Retinal pigment epithelial cell (primary cell): ENCODE data around the gene TAF4B.
A peak's percentile ranks its signal among the peaks of the same experiment; 100 is the strongest.

Experiments
- DNase-seq: peaks from one replicate; pipeline ENCODE4 v3.0.0-alpha.2; 2010; ENCODE audit warnings: low read depth
- H3K4me3 ChIP-seq: 2 replicates; pipeline ENCODE4 v1.5.1; 2011; ENCODE audit warnings: mild to moderate bottlenecking, low read length, control low read depth, moderate library complexity
- TF ChIP-seq, protein P1 (sequence below): conservative IDR thresholded peaks from 2 replicates; pipeline ENCODE4 v1.5.1; 2011; ENCODE audit warnings: low read depth, low read length, control low read depth, inconsistent platforms

TAF4B gene

GRCh38 chr18:26226229-26227050 is at the start of gene TAF4B:
TAF4B (plus strand) TSS chr18:26226445; CDS start chr18:26226934, 489 bp downstream.
- DNase-seq: peak; percentile 66
- TF ChIP-seq, protein P1, sequence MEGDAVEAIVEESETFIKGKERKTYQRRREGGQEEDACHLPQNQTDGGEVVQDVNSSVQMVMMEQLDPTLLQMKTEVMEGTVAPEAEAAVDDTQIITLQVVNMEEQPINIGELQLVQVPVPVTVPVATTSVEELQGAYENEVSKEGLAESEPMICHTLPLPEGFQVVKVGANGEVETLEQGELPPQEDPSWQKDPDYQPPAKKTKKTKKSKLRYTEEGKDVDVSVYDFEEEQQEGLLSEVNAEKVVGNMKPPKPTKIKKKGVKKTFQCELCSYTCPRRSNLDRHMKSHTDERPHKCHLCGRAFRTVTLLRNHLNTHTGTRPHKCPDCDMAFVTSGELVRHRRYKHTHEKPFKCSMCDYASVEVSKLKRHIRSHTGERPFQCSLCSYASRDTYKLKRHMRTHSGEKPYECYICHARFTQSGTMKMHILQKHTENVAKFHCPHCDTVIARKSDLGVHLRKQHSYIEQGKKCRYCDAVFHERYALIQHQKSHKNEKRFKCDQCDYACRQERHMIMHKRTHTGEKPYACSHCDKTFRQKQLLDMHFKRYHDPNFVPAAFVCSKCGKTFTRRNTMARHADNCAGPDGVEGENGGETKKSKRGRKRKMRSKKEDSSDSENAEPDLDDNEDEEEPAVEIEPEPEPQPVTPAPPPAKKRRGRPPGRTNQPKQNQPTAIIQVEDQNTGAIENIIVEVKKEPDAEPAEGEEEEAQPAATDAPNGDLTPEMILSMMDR: no peak
- H3K4me3 ChIP-seq: peak within 1 kb of the TSS; percentile 74

DNA sequence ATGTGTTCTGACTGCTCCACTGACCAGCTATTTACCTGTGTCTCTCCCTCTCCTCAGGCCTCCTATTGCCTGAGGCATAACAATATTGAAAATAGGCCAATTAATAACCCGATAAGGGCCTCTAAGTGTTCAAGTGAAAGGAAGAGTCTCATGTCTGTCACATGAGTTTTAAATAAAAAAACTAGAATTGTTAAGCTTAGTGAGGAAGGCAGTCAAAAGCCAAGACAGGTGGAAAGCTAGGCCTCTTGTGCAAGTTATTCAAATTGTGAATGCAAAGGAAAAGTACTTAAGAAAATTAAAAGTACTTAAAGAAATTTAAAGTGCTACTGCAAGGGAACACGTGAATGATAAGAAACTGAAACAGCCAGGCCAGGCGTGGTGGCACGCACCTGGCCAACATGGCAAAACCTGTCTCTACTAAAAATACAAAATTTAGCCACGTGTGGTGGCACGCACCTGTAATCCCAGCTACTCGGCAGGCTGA is 44.9 kb upstream of the TAF4B start:
- TF ChIP-seq, protein P1: no peak
- no peak for DNase-seq
- H3K4me3 ChIP-seq: no peak overlapping the region

DNA sequence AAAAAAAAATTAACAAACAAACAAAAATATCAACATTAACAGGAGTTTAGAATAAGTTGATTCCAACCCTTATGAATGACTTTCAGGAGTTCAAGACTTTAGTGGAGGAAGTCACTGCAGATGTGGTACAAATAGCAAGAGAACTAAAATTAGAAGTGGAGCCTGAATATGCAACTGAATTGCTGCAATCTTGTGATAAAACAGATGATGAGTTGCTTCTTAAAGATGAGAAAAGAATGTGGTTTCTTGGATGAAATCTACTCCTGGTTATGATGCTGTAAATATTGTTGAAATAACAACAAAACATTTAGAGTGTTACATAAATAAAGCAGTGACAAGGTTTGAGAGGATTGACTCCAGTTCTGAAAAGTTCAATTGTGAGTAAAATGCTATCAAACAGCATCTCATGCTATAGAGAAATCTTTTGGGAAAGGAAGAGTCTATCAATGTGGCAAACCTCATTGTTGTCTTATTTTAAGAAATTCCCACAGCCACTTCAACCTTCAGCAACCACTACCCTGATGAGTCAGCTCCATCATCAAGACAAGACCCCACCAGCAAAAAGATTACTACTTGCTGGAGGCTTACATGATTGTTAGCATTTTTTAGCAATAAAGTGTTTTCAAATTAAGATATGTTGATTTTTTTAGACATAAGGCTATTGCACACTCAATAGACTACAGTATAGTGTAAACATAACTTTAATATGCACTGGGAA is 42.7 kb upstream of the TAF4B start:
- H3K4me3 ChIP-seq: no peak overlapping the region
- DNase-seq: no peak
- TF ChIP-seq, protein P1: no peak

DNA sequence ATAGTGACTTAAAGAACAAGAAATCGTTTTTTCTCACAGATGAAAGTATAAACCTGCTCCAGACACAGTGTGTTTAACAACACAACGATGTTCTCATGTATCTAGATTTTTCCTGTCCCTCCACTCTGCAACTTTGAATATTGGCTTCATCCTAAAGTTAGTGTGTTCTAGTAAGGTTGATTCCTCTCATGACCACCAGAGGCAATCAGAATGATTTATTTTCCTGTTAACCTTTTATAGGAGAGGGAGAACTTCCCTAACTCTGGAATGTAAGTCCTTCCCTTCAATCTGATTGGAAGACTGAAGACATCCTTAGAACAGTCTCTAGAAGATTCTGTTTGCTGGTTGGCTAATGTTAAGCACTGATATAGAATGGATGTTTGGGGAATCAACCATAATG is 41.0 kb upstream of the TAF4B start:
- TF ChIP-seq, protein P1: peak; percentile 42
- DNase-seq: no peak
- H3K4me3 ChIP-seq: no peak overlapping the region

- no peak for DNase-seq
- no peak overlapping the region for H3K4me3 ChIP-seq
Measured at GRCh38 chr18:26190506-26190905, 35.7 kb upstream of the TAF4B start.

GRCh38 chr18:26192233-26192632 is 34.0 kb upstream of the TAF4B start:
- DNase-seq: no peak
- H3K4me3 ChIP-seq: no peak overlapping the region
- TF ChIP-seq, protein P1: no peak

More at GRCh38 chr18:26190506-26190905, 35.7 kb upstream of the TAF4B start:
- TF ChIP-seq, protein P1: no peak
